Endothelial cell of umbilical vein (primary cell): ENCODE data around the gene PLXNB2. TPM values are rescaled to one million over a fixed set of nuclear protein-coding genes. Genes with fewer than 3 reads are reported as not detected.

Source experiments
- BruUV-seq: library from RNA; stranded (reverse); fragments of 400-500 nt; replicated peaks from 2 replicates; lab custom pipeline; 2021; lab: Mats Ljungman, UMichigan
- CTCF ChIA-PET: fragments of 300-600, 350-600 bp; sonication (Branson Sonifier 250); formaldehyde crosslinking; loops from one replicate; lab custom pipeline; 2021; ENCODE audit warnings: antibody characterized with exemption, inconsistent platforms; lab: Charles Lee
- POLR2A ChIA-PET: fragments of 300-600, 350-600 bp; sonication (Branson Sonifier 250); formaldehyde crosslinking; loops from one replicate; lab custom pipeline; 2021; ENCODE audit warnings: antibody characterized with exemption, inconsistent platforms; lab: Charles Lee
- DNase-seq: peaks from one replicate; pipeline ENCODE4 v3.0.0-alpha.2; 2011; ENCODE audit warnings: low read depth, low spot score
- FAIRE-seq: peaks from 2 replicates; lab custom pipeline; 2011; peaks lifted over from hg19 to GRCh38; lab: Jason Lieb, UNC
- H2AFZ ChIP-seq: 2 replicates; pipeline ENCODE4 v1.6.0; 2012; ENCODE audit warnings: low read depth, low read length, control low read depth, inconsistent platforms
- H3K27ac ChIP-seq: 2 replicates; pipeline ENCODE4 v1.5.1; 2011; ENCODE audit warnings: low read depth, mild to moderate bottlenecking, control low read depth, low read length, moderate library complexity; ENCODE audit not compliant: insufficient read depth
- H3K27me3 ChIP-seq, 2 experiments: 2 replicates each; pipeline versions ENCODE4 v1.6.0 to v1.6.1; 2011; ENCODE audit warnings: low read length in 2 of 2, mixed read lengths in 1 of 2; ENCODE audit not compliant: control insufficient read depth in 2 of 2, insufficient read depth in 2 of 2
- H3K36me3 ChIP-seq, 2 experiments: 2 replicates in 1 of 2; 3 replicates in 1 of 2; pipeline ENCODE4 v1.5.1; 2011; ENCODE audit warnings: low read length in 2 of 2, mild to moderate bottlenecking in 1 of 2, moderate library complexity in 1 of 2; ENCODE audit not compliant: control insufficient read depth in 2 of 2, insufficient read depth in 2 of 2; ENCODE audit errors: extremely low read depth in 1 of 2
- H3K4me1 ChIP-seq: 3 replicates; pipeline ENCODE4 v1.5.1; 2011; ENCODE audit warnings: mild to moderate bottlenecking, low read length; ENCODE audit not compliant: control insufficient read depth, insufficient read depth; ENCODE audit errors: extremely low read depth
- H3K4me2 ChIP-seq: 2 replicates; pipeline ENCODE4 v1.6.1; 2011; ENCODE audit warnings: low read length, control low read depth, mixed read lengths; ENCODE audit not compliant: insufficient read depth
- H3K4me3 ChIP-seq, 3 experiments: fragments of 200-600 bp in 1 of 3; sonication (generic), shearing (Covaris generic) in 1 of 3; replicated peaks in 1 of 3; 2 replicates each; pipeline ENCODE4 v1.5.1; 2011 to 2016; ENCODE audit warnings: control low read depth in 3 of 3, low read length in 3 of 3, mild to moderate bottlenecking in 2 of 3, inconsistent platforms in 1 of 3, low read depth in 1 of 3, moderate library complexity in 1 of 3; ENCODE audit not compliant: insufficient read depth in 1 of 3
- H3K79me2 ChIP-seq: 2 replicates; pipeline ENCODE4 v1.6.0; 2012; ENCODE audit warnings: low read length, inconsistent platforms; ENCODE audit not compliant: control insufficient read depth, insufficient read depth
- H3K9ac ChIP-seq: replicated peaks from 2 replicates; pipeline ENCODE3; 2011; ENCODE audit warnings: low read length, control low read depth; ENCODE audit not compliant: insufficient read depth; ENCODE audit errors: extremely low read depth
- H3K9me1 ChIP-seq: replicated peaks from 3 replicates; pipeline ENCODE4 v1.6.0; 2011; ENCODE audit warnings: mild to moderate bottlenecking, low read length; ENCODE audit not compliant: control insufficient read depth, insufficient read depth; ENCODE audit errors: extremely low read depth
- H3K9me3 ChIP-seq: replicated peaks from 2 replicates; pipeline ENCODE4 v1.5.1; 2012; ENCODE audit warnings: low read length, inconsistent platforms; ENCODE audit not compliant: control insufficient read depth, insufficient read depth
- H4K20me1 ChIP-seq: replicated peaks from 2 replicates; pipeline ENCODE3; 2011; ENCODE audit warnings: mild to moderate bottlenecking, low read length; ENCODE audit not compliant: control insufficient read depth, insufficient read depth; ENCODE audit errors: extremely low read depth
- CTCF ChIP-seq, 2 donors: IDR thresholded peaks; 1 replicate in 1 of 2; 2 replicates in 1 of 2; pipeline ENCODE4 v1.5.1; 2011; ENCODE audit warnings: low read length in 2 of 2, mild to moderate bottlenecking in 2 of 2, moderate library complexity in 2 of 2, control low read depth in 1 of 2, inconsistent platforms in 1 of 2, low read depth in 1 of 2; ENCODE audit not compliant: insufficient read depth in 1 of 2; ENCODE audit errors: extremely low read depth in 1 of 2
- EZH2 ChIP-seq: IDR thresholded peaks from 2 replicates; pipeline ENCODE4 v1.6.1; 2012; ENCODE audit warnings: borderline replicate concordance, low read depth, mild to moderate bottlenecking, moderate library complexity, low read length, inconsistent platforms; ENCODE audit not compliant: severe bottlenecking
- FOS ChIP-seq: IDR thresholded peaks from 2 replicates; pipeline ENCODE4 v1.6.1; 2011; ENCODE audit warnings: mild to moderate bottlenecking, low read length, moderate library complexity, borderline replicate concordance; ENCODE audit not compliant: insufficient read depth
- GATA2 ChIP-seq: IDR thresholded peaks from 2 replicates; pipeline ENCODE4 v1.7.0; 2011; ENCODE audit warnings: low read depth, mild to moderate bottlenecking, moderate library complexity, mixed read lengths, low read length; ENCODE audit not compliant: insufficient read length, insufficient read depth
- JUN ChIP-seq: IDR thresholded peaks from 2 replicates; pipeline ENCODE4 v1.6.1; 2011; ENCODE audit warnings: borderline replicate concordance, low read depth; ENCODE audit not compliant: insufficient read length, insufficient read depth
- MAX ChIP-seq: IDR thresholded peaks from 2 replicates; pipeline ENCODE4 v1.6.1; 2011; ENCODE audit not compliant: insufficient read depth, insufficient read length
- MYC ChIP-seq: IDR thresholded peaks from one replicate; pipeline ENCODE4 v1.6.1; 2011; ENCODE audit warnings: mild to moderate bottlenecking, low read depth, low read length
- POLR2A ChIP-seq: IDR thresholded peaks from 2 replicates; pipeline ENCODE4 v1.6.1; 2012; ENCODE audit warnings: low read depth, mild to moderate bottlenecking, control low read depth, low read length
- POLR2AphosphoS5 ChIP-seq: IDR thresholded peaks from 2 replicates; pipeline ENCODE4 v1.6.1; 2012; ENCODE audit warnings: low read depth, mild to moderate bottlenecking, control low read depth, low read length, moderate library complexity; ENCODE audit not compliant: insufficient read depth
- dilution Hi-C: fragments of 300-500 bp; cut with MboI; formaldehyde crosslinking; loops from one replicate; pipeline ENCODE4 v1.15.0; 2019; ENCODE audit warnings: low sequenced_read_pairs; ENCODE audit not compliant: extremely low pct_ligation_motif_present
- intact Hi-C: fragments of 100-400 bp; cut with micrococcal nuclease; formaldehyde crosslinking; loops from one replicate; pipeline ENCODE4 v1.10.0; 2022
- polyA plus RNA-seq, 4 experiments: library from polyadenylated mRNA; depleted of rRNA in 3 of 4; stranded (reverse) in 3 of 4; unstranded in 1 of 4; fragments of >200 nt; gene quantifications; 2 replicates each; pipeline versions ENCODE4 v1.2.1 to v1.2.3, GENCODE V29; 2011 to 2012; ENCODE audit warnings: missing spikeins in 1 of 4
- total RNA-seq: library from RNA; stranded (reverse); gene quantifications from 2 replicates; pipeline ENCODE4 v1.2.3, GENCODE V29; 2021

Gene PLXNB2
- total and polyA plus RNA-seq, 2 donors (not counting 3 experiments of a cell fraction or from before 2014, with no cell fraction given): 82.3 to 139 TPM

- Histone ChIP-seq H3K9me3 (no peaks in the 10 kb centered on the region), H3K4me3 (no peak overlapping the region), H2AFZ (no peak overlapping the region), H3K79me2 (no peaks in the 10 kb centered on the region), H3K9me1 (no peaks in the 10 kb centered on the region), H3K4me1 (no peaks in the 10 kb centered on the region), H3K27me3 (no peaks in the 10 kb centered on the region), H3K36me3 (no peaks in the 10 kb centered on the region), H3K27ac (no peak overlapping the region), H4K20me1 (no peaks in the 10 kb centered on the region), H3K9ac (no peak overlapping the region), H3K4me2 (no peak overlapping the region)
- no TSS peak for BruUV-seq
- FAIRE-seq: no peak
- TF ChIP-seq CTCF (IDR thresholded peaks at IDR 0.05; ENCODE audit: extremely low read depth in 1 of 2, insufficient read depth in 1 of 2, low read depth in 1 of 2, low read length in 2 of 2): no peak
- no peak for TF ChIP-seq MAX
- no peak for TF ChIP-seq POLR2A
- TF ChIP-seq MYC: no peak
- TF ChIP-seq GATA2: no peak
- no peak for TF ChIP-seq JUN
- TF ChIP-seq POLR2AphosphoS5: no peak
- TF ChIP-seq FOS: no peak
- TF ChIP-seq EZH2: no peak
- ChIA-PET CTCF (interaction anchor here (1.2 to 2.9 kb wide), 2 partner anchors 11 to 15 kb away, joined by 3 to 16 read pairs; partner anchors contain the start of gene PLXNB2), POLR2A (no interaction called here)
- DNase-seq: no peak
- intact Hi-C loops: no loop called here
- dilution Hi-C loops: no loop called here
Measured at GRCh38 chr22:50320116-50320515, 12.7 kb upstream of the PLXNB2 start.
